ENCODE data around the gene AGER. TPM values are rescaled to one million over a fixed set of nuclear protein-coding genes. Genes with fewer than 3 reads are reported as not detected.

The AGER gene
- total RNA-seq, 2 experiments from 2014 or later, result 45.4 to 47.1 TPM

DNA sequence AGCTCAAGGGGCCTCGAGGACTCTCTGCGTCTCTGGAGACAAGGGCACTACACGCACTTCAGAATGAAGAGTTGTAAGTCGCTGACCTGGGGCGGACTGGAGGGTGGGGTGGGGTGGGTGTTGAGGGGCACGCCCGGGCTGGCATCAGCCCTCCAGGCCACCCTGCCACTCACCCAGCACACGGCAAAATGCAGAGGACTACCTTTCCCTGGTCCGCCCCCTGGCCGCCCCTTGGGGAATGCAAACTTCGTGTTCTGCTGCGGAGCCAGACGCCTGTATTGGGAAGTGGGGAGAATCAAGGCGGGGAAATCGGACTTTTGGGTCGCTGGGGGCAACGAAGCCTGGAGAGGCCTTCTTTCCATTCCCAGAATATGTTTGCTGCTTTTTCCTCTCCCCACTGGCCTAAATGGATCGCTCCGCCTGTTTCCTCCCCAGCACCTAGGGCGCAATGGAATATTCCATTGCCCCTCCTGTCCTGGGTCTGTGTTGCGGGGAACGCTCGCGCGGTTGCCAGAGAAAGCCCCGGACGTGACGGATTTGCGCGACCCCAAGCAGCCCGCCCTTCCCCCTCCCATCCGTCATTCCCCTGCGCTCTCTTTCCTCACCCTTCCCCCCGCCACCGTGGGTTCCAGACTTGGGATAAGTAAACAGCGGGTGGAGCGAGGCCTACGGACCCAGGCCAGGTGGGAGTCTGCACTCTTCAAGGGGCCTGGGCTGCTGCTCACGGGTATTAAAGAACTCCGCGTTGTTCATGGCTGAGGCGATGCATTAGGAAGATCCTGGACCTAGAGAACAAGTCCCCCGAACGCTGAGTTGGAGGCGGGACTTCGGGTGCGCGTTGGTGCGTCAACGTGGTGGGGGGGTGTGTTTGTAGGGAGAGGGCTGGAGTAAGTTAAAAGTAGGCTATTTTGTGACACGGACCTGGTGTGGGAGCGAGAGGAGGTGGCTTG lies 30.2 kb downstream of the AGER start, which contains the start of gene PPT2:
Gene PPT2 (plus strand): TSS at position 578 of the 950 bp plus-strand sequence. CDS start 454 bp downstream, outside the sequence.
- ChIA-PET POLR2A (no interaction called here), CTCF (interaction anchor here (1.2 kb wide), 2 partner anchors 11 to 35 kb away, joined by 4 to 5 read pairs; partner anchors contain the start of gene EGFL8)
- peak; percentile 72 for DNase-seq
- Mint-ChIP-seq H3K27ac (peak within 1 kb of the TSS; percentile 90), H3K4me1 (peaks cover 40% of the 10 kb centered on the region), H3K27me3 (peaks cover 28% of the 10 kb centered on the region), H3K4me3 (peak within 1 kb of the TSS; percentile 97), H3K36me3 (ENCODE audit: low read depth) (peaks cover 1% of the 10 kb centered on the region), H3K9me3 (no peaks in the 10 kb centered on the region)

DNA sequence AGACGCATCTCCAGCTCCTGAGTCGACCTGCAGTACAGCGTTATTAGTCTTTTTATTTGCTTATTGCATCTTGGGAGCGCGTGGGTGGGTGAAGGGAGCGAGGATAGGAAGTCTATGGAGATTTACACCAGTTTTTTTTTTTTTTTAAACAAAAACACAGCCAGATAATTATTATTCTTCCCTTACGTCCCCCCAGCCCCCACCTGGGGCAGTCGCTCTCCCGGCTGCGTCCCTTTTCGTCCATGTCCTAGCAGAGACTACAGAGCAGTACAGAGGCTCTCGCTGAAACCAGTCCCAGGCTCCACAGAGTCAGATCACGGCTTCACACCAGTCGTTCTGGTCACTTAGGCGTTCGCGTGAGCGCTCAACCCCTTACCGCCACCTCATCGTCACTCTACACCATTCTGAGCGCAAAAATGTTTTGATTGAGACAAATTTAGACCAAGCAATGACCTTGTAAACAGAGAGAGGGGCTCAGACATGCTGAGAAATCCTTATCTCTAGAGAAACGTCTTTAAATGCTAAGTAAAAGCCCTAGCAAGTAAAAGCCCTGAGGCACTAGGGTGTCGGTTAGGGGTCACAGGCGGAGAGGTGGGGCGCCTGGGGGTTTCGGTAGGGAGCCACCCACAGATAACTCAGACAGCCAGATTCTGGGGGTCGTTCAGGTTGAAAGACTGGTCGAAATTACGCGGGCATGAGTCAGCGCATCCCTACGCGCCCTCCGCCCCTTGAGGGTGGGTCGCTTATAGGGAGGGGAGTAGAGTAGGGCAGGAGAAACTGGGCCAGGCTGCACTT lies 31.1 kb downstream of the AGER start:
- peaks cover 48% of the 10 kb centered on the region for H3K4me1 Mint-ChIP-seq
- CTCF ChIA-PET, result interaction anchor here (0.5 to 1.2 kb wide), 3 partner anchors 11 to 244 kb away, joined by 3 to 4 read pairs (median 4); partner anchors contain the start of gene EGFL8
- no peak for DNase-seq
- H3K4me3 Mint-ChIP-seq, result peak overlapping the region; percentile 37
- H3K9me3 Mint-ChIP-seq, result peaks cover 2% of the 10 kb centered on the region
- POLR2A ChIA-PET, result no interaction called here
- peaks cover 37% of the 10 kb centered on the region for H3K27me3 Mint-ChIP-seq
- peaks cover 3% of the 10 kb centered on the region for H3K36me3 Mint-ChIP-seq (ENCODE audit: low read depth)
- H3K27ac Mint-ChIP-seq, result no peak overlapping the region

DNA sequence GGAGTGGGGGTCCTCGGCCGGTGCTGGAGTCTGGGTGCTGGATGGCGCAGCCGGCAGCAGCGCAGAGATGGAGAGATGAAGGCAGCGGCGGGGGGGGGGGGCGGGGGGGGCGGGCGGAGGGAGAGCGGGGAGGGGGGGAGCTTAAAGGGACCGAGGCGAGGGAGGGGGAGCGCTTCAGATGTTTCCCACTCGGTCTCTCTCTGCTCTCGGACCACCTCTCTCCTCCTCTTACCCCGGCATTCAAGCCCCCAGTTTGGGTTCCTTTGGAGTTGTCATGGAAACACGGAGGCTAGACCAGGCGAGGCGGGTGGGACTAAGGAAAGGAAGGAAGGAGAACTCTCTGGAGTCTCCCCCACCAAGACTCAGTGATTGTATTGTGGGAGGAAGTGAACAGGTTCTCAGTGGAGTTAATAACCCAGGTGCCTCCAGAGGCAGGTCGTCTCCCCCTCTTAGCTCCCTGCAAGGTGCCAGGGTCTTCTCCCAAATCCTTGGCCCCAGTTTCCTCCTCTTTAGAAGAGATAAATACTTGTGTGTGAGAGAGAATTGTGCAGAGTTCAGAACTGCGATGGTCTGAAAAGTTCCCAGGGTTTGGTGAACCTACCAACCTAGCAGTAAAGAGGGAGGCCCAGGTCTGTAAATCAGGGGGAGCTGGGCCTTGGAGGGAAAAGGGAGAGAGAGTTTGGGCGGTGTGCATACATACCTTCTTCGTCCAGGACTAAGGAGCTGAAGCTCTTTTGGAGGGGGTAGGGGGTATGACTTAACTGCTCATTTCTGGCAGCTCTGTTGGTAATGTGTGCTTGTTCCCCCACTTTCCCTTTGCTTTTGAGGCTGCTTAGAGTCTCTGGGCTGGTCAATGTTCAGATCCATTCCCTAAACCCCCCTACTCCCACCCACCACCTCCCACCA lies 31.9 kb downstream of the AGER start, which contains the start of gene PRRT1:
Gene PRRT1 (minus strand): TSS at position 77 of the 906 bp plus-strand sequence. CDS start 112 bp downstream, outside the sequence.
- ChIA-PET POLR2A (no interaction called here), CTCF (interaction anchor here (0.5 to 1.2 kb wide), 5 partner anchors 12 to 243 kb away, joined by 3 to 4 read pairs (median 3); partner anchors contain the start of gene EGFL8)
- no peak within 1 kb of the TSS for H3K4me3 Mint-ChIP-seq
- H3K4me1 Mint-ChIP-seq, result peaks cover 51% of the 10 kb centered on the region
- H3K27ac Mint-ChIP-seq, result no peak within 1 kb of the TSS
- peaks cover 44% of the 10 kb centered on the region for H3K27me3 Mint-ChIP-seq
- peaks cover 3% of the 10 kb centered on the region for H3K36me3 Mint-ChIP-seq (ENCODE audit: low read depth)
- DNase-seq, result no peak
- H3K9me3 Mint-ChIP-seq, result peaks cover 3% of the 10 kb centered on the region

DNA sequence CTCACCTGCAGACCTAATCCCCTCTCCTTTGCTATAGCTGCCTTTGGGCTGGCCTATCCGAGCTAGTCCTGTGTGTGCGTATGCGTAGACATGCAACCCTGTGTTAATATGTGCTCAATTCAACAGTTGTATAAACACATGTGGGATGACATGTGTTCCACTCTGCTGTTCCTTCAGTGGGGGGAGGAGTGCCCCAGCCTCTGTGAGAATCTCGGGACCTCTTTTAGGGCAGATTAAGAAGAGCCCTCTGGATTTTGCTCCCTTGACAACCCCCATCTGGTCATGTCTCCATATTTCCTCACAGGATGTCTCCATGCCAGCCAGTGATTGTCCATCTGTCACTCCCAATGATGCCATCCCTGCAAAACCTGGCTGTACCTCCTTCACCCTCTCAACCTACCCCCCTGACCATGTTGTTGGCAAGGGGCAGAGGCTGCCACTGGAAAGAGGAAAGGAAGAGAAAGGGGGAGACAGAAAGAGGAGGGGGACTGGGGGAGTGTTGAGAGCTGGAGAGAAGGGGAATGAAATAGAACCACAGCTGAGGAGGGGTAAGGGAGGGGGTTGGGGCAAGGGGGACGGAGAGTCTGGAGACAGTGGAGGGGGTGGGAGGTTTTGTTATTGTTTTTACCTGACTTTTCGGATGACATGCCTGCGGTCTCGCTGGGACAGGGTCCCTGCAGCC lies 32.7 kb downstream of the AGER start:
- H3K36me3 Mint-ChIP-seq (ENCODE audit: low read depth), result peaks cover 3% of the 10 kb centered on the region
- H3K4me1 Mint-ChIP-seq, result peaks cover 51% of the 10 kb centered on the region
- no peak overlapping the region for H3K27ac Mint-ChIP-seq
- H3K27me3 Mint-ChIP-seq, result peaks cover 51% of the 10 kb centered on the region
- POLR2A ChIA-PET, result no interaction called here
- no peak for DNase-seq
- peaks cover 3% of the 10 kb centered on the region for H3K9me3 Mint-ChIP-seq
- CTCF ChIA-PET, result interaction anchor here (1.2 kb wide), 2 partner anchors 13 to 15 kb away, joined by 3 to 4 read pairs; partner anchors contain the start of gene EGFL8
- H3K4me3 Mint-ChIP-seq, result no peak overlapping the region

DNA sequence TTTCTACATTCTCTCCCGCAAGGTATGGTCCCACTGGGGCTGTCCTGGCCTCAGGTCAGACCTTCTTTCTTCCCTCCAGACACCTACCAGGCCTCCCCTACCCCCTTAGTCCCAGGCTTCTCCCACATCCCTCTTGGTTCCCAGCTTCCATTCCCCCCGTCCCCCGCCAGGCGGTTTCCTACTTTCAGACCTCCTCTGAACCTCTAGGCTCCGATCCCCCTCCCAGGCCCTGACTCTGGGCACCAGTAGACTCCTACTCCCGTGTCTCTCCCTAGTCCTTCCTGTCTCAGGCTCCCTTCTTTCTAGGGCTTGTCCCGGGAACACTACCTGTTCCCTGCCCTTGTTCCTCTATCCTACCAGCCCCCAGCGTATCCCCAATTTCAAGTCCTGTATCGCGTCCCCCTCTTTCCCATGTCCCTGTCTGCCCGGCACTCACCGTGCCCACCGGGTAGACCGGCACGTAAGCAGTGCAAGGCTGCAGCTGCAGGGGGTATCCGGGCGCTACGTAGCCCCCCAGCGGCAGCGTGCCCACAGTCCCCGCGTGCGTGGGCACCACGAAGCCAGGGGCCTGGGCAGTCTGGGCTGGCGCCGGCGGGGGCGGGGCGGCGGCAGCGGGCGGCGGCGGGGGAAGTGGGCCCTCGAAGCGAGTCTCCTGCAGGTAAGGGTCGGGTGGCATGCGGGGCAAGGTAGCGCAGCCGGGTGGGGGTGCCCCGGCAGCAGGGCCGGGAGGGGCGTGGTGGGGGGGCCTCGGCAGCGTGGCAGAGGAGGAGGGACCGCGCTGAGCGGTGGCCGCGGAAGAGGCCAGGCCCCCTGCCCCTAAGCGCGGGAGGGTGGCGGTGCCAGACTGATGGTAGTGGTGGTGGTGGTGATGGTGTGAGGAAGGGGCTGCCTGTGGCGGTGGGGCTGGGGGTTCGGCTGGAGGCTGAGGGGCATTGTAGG lies 33.9 kb downstream of the AGER start:
- Mint-ChIP-seq H3K4me3 (no peak overlapping the region), H3K27me3 (peaks cover 59% of the 10 kb centered on the region), H3K27ac (no peak overlapping the region), H3K9me3 (peaks cover 3% of the 10 kb centered on the region), H3K4me1 (peaks cover 44% of the 10 kb centered on the region), H3K36me3 (ENCODE audit: low read depth) (peaks cover 2% of the 10 kb centered on the region)
- no peak for DNase-seq
- ChIA-PET POLR2A (no interaction called here), CTCF (interaction anchor here (1.2 kb wide), 1 partner anchor 20 kb away, joined by 5 read pairs; the partner anchor contains the start of gene FKBPL)

DNA sequence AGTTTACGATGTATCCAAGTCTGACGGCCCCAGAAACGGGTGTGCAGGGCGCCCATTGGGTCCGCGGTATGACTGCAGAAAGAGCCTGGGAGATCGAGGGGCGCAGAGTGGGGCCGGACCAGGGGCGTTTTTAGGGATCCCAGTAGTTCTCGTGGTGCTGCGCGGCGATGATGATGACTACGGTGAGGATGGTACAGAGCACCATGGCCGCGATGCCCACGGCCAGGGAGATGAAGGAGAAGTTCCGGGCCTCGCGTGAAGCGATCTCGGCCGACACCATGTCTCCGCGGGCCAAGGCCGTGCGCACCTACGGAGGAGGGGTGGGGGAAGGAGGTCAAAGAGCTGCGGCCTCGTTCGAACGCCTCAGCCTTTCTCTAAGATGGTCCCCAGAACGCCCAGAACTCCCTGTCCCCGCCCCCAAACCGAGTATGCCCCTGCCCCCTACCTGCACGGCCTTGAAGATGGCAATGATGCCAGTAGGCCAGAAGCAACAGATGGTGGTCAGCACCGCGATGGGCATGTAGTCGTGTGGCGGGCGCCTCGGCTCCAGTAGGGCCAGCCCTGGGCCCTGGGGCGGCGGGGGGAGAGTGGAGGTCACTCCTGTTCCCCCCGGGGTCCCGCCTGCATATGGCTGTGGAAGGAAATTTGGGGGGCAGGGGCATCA lies 34.8 kb downstream of the AGER start:
- POLR2A ChIA-PET, result interaction anchor here (0.5 kb wide), 1 partner anchor 596 kb away, joined by 3 read pairs; no protein-coding TSS in a partner anchor
- peaks cover 36% of the 10 kb centered on the region for H3K4me1 Mint-ChIP-seq
- peak overlapping the region; percentile 65 for H3K4me3 Mint-ChIP-seq
- peak overlapping the region; percentile 54 for H3K27ac Mint-ChIP-seq
- CTCF ChIA-PET, result interaction anchor here (0.9 to 1.5 kb wide), 3 partner anchors 19 to 28 kb away, joined by 3 to 7 read pairs (median 5); partner anchors contain the start of genes ATF6B and FKBPL
- peaks cover 3% of the 10 kb centered on the region for H3K9me3 Mint-ChIP-seq
- peaks cover 2% of the 10 kb centered on the region for H3K36me3 Mint-ChIP-seq (ENCODE audit: low read depth)
- DNase-seq, result no peak
- H3K27me3 Mint-ChIP-seq, result peaks cover 59% of the 10 kb centered on the region

DNA sequence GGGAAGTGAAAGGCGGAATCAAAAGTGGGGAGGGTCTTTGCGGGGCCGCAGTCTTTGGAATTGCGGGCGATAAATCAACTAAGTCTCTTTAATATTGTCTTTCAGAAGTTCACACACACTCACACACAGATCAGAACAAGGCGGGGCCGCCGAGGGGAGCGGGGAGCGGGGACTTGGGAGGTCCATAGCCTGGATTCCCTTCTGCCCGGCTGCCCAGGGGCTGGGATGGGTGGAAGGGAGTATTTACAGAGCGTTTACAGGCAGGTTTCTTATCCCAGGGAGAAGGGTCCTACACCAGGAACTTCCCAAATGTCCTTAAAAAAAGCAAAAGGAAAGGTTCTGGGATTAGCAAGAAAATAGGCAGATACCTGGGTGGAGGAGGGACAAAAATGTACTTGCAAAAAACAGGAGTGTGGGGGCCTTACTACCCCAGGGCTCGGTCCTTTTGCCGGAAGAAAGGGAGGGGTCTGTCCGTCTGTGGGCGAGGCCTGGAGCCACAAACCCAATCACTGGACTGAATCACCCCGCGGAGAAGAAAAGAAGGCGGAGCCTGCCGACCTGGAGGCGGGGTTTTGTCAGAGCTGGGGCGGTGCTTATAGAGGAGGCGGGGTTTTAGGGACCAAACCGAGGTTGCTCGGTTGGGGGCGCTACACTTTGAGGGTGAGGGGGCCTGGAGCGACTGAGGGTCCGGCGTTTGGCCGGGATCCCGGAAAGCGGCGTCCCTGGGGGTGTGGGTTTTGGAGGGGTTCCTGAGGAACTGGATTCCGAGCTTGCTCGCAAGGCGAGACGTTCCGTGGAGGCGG lies 35.6 kb downstream of the AGER start:
- Mint-ChIP-seq H3K27ac (peak overlapping the region; percentile 54), H3K4me3 (peak overlapping the region; percentile 65), H3K4me1 (peaks cover 30% of the 10 kb centered on the region), H3K36me3 (ENCODE audit: low read depth) (peaks cover 2% of the 10 kb centered on the region), H3K27me3 (peaks cover 58% of the 10 kb centered on the region), H3K9me3 (peaks cover 3% of the 10 kb centered on the region)
- CTCF ChIA-PET, result interaction anchor here (0.6 to 1.5 kb wide), 5 partner anchors 11 to 47 kb away, joined by 3 to 7 read pairs (median 4); partner anchors contain the start of genes ATF6B and FKBPL
- DNase-seq, result peak; percentile 63
- POLR2A ChIA-PET, result interaction anchor here (0.5 kb wide), 1 partner anchor 595 kb away, joined by 3 read pairs; no protein-coding TSS in a partner anchor

DNA sequence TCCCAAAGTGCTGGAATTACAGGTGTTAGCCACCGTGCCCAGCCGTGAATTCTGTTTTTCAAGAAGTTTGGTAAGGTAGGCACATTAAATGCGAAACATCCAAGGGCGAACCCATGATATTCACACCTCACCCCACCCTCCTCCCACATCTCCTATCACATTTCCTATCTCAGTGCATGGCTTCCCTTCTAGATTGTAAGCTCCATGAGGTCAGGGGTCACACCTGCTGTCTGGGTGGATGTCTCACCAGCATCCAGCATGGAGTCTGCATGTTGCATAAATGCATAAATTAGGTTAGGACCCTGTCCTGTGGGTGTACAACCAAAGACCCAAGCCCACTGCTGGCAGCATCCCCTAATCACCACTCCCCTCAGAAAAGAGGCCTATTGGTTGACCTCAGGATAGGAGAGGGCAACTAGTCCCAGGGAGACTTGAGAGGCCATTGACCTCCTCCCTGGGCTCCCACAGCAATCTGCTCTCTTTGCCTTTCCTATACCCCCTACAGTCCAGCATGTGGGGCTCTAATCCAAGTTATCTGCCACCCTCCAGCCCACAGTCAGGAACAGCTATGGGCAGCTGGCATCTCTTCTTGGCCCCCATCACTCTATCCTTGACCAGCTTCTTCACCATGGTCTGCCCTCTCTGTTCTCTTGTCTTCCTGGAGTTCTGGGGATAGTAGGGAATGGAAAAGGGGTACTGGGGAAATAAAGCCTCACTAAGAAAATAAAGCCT lies 36.5 kb downstream of the AGER start:
- no peak overlapping the region for H3K27ac Mint-ChIP-seq
- DNase-seq, result no peak
- H3K4me1 Mint-ChIP-seq, result peaks cover 25% of the 10 kb centered on the region
- H3K4me3 Mint-ChIP-seq, result no peak overlapping the region
- peaks cover 2% of the 10 kb centered on the region for H3K36me3 Mint-ChIP-seq (ENCODE audit: low read depth)
- POLR2A ChIA-PET, result no interaction called here
- H3K27me3 Mint-ChIP-seq, result peaks cover 53% of the 10 kb centered on the region
- peaks cover 3% of the 10 kb centered on the region for H3K9me3 Mint-ChIP-seq
- CTCF ChIA-PET, result interaction anchor here (0.6 to 1.5 kb wide), 4 partner anchors 12 to 48 kb away, joined by 3 to 7 read pairs (median 4); partner anchors contain the start of gene ATF6B

DNA sequence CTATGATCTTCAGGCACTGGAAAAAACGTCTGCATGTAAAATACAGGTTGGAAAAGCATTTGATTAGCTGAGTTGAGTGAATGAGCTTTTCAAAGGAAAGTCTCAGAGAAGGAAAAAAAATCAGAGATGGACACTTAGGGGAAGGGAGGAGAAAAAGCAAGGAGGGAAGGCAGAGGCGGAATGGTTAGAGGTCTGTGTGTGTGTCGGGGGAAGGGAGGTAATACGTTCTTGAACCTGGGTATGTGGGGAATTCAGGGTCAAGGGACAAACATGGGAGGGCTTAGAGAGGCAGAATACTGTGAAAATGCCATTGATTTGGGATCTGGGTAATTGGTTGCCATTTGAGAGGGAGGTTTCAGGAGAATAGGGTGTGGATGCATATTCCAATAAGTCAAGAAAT lies 37.4 kb downstream of the AGER start:
- no peak for DNase-seq
- H3K4me1 Mint-ChIP-seq, result peaks cover 21% of the 10 kb centered on the region
- peaks cover 50% of the 10 kb centered on the region for H3K27me3 Mint-ChIP-seq
- H3K27ac Mint-ChIP-seq, result no peak overlapping the region
- no peak overlapping the region for H3K4me3 Mint-ChIP-seq
- POLR2A ChIA-PET, result no interaction called here
- peaks cover 2% of the 10 kb centered on the region for H3K36me3 Mint-ChIP-seq (ENCODE audit: low read depth)
- peaks cover 3% of the 10 kb centered on the region for H3K9me3 Mint-ChIP-seq
- CTCF ChIA-PET, result interaction anchor here (1.4 kb wide), 1 partner anchor 30 kb away, joined by 4 read pairs; no protein-coding TSS in a partner anchor
